GM19043 (cell line): ENCODE data around the gene MLLT1.

Source experiments
- ATAC-seq: cut with Tn5 transposase; IDR thresholded peaks from one replicate; pipeline ENCODE4 v1.9.1; 2021; ENCODE audit warnings: low read depth; ENCODE audit not compliant: unreplicated experiment

MLLT1 gene

DNA sequence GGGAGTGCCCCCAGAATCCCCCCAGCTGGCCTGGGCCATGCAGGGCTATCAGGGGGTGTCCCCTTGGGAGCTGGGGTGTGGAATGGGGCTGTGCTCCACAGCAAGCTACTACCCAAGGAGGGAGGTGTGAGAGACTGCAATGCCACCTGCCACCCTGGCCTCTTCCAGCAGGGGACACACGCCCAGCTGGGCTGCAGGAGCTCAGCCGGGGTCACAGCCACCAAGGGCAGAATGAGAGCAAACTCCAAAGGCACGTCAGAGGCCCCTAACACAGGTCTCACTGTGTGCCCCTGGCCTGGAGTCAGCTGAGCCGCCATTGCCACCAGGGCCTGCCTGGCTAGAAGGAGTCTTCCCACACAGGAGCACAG lies 55.5 kb downstream of the MLLT1 start:
- no peak for ATAC-seq

DNA sequence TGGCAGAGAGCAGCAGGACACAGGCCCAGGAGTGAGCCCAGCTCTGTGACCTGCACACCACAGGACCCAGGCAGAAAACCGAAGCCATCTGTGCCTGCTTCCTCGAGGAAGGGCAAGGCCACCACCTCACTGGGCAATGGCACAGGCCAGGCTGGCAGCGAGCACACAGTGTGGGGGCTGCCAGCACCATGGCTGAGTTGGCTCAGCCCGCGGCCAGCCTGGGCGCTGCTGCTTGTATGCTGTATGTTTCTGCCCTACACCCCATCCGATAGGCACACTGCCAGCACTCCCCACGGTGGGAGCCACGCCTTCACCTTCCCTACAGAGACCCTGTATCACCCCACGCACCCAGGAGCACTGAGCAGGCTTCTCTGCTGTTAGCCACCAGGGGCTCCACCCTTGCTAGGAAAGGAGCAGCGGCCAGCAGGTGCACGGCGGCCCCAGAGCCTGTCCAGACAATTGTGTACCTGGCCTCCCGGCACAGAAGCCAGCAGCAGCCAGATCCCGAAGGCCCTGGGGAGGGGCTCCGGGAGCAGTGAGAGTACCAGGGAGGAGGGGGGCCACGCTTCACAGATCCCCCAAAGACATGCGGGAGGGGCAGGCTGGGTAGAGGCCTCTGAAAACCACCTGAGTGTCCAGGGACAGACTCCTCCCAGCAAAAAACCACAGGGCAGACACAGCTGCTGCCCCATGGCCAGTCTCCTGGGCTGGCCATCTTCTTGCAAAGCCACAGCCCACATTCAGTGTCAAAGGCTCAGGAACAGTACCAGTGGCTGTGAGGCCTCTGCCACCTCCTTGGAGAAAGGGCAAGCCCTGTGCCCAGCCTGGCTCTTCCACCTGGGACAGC lies 56.1 kb downstream of the MLLT1 start:
- no peak for ATAC-seq

DNA sequence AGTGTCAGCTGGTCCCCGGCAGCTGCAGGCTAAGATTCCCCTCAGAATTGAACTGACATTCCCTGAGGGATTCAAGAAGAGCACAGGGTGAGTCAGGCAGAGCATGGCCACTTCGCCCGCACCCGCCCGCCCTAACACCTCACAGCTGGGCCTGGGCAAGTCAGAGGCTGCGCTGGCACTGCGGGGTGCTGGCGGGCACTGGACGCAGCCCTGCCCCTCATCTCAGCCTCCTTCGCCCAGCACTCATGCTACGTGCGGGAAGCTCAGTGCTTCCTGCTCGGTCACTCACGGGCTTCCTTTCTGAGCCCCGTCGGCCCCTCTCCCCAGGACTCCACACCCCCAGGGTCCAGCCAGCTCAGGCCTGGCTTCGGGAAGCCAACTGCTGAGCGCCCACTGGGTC lies 56.9 kb downstream of the MLLT1 start:
- no peak for ATAC-seq

DNA sequence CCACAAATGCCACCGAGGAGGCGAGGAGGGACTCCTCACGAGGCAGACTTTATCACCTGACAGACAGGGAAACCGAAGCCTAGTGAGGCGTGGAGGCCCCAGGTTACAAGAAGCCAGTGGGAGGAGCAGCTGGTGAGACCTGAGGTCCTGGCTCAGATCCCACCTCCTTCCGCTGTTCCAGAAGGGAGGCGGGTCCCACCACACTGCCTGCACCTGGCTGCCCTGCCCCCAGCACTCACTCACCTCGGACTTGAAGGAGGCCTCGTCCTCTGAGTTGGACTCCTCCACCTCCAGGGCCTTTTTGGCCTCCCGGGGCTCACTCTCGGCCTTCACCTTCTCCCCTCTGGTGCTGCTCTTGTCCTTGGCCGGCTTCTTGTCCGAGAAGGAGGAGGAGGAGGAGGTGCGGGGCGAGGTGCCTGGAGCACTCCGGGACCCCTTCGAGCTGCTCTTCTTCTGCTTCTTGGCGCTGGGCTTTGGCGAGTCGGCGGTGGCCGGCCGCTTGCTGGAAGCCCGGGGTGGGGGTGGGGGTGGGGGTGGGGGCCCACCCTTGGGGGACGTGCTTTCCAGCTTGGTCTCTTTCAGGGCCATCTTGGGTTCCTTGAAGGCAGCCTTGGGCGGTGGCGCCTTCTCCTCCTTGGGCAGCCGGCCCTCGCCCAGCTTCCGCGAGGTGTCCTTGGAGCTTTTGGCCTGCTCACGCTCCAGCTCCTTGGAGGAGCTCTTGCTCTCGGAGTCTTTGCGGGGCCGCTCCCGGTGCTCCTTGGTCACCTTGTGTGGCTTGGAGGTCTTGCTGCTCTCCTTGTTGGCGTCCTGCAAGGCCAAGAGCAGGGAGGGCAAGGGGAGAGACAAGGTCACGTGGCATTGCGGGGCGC lies 57.7 kb downstream of the MLLT1 start:
- no peak for ATAC-seq

DNA sequence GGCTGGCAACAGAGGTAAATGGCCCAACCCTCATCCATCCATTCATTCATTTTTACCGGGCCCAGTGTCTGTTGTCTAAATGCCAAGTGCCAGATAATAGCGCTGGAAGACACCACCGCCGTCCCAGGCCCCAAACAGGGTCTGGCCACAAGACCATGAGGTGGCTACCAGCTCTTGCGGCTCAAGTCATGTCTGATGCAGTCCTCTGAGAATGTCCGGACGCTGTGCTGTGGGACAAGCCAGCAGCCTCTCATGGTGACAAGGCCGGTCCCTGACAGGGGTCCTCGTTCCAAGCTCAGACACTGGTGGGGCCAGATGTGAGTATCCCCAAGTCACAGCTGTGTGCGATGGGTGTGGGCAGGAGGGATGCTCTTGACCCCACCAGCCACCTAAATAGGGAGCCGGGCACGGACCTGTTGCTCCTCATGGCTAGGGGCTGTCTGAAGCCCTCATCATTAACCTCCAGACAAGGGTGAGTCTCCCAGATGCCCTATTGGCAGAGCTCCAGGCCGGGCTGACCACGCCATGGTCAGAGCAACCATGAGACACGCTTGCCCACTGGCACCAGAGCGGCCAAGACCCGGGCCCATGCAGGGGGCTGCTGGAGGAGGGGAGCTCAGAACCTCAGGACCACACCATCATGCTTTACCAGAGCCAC lies 58.4 kb downstream of the MLLT1 start:
- no peak for ATAC-seq

DNA sequence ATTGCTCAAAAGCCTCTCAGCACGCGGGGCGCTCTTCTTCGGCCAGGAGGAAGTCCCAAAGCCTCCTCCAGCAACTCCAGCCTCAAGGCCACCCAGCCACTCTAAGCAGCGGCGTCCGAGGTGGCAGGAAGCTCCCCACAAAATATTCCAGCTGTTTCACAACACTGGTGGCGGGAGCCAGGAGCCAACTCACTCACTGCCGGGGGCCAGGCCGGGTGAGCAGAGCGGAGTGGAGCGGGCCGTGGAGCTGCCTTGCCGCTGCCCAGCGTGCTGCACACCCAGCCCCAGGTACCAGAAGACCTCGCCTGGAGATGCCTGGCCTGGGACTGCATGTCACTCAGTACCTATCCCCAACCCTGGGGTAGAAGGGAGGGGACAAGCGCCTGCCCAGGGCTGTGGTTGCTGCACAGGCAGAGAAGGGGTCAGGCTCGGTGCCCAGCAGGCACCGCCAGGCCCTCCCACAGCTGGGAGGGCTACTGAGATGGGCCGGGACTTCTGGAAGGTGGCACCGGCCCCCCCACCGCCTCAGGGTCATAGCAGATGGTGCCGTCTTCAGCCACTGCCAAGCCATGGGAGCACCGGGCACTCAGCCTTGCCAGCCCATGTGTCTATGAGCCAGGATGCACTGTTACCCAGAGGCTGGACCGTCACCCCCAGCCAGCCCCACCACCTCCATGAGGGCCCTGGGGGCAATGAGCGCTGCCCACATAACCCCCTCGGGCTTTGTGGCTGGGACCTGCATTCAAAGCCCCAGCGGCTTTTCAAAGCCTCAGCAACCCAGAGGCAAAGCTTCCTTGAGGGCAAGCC lies 59.2 kb downstream of the MLLT1 start:
- no peak for ATAC-seq

DNA sequence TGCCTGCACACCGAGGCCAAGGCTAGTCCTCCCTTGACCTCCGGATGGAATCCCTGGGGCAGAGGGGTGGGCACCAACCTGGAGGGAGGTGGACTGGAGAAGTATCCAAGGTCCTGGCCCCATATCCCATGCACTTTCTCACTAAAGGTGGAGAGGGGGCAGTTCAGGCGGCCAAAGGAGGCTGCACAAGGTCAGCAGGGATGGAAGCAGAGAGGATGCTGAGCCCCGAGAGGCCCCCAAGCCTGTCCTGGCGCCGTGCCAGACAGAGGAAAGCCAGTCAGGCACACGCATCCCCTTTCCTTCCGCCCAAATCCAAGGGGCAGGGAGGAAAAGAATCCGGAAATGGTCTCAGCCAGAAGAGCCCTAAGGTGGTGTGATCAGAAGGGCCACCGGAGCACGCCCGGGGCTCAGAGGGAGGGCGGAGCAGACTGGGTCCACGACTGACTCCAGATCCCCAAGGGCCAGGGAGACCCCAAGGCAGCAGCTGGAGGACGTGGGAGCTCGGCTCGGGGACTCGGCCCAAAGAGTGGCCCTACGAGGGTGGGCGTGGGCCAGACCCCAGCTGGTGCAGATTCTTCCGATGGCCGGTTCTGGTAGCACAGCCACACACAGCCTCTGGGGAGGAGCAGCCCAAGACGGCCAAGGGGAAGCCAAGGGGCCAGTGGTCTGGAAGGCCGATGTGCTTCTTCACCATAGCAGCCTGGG lies 60.0 kb downstream of the MLLT1 start:
- ATAC-seq, result no peak

DNA sequence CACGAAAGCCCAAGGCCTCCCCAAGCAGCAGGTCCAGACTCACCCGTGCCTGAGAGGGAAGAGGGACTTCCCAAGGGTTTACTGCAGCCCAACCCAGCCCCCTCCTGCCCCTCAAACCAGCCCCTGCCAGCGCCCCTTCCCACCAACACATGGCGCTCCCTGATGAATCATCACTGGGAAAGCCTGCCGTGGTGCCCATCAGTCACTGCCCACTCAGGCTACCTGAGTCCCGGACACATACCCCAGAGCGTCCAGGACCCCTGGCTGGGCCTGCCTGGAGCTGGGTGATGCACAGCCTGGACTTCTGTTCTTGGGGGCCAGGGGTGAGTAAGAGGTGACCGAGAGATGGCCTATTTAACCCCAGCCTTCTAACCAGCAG lies 60.6 kb downstream of the MLLT1 start:
- ATAC-seq, result no peak

DNA sequence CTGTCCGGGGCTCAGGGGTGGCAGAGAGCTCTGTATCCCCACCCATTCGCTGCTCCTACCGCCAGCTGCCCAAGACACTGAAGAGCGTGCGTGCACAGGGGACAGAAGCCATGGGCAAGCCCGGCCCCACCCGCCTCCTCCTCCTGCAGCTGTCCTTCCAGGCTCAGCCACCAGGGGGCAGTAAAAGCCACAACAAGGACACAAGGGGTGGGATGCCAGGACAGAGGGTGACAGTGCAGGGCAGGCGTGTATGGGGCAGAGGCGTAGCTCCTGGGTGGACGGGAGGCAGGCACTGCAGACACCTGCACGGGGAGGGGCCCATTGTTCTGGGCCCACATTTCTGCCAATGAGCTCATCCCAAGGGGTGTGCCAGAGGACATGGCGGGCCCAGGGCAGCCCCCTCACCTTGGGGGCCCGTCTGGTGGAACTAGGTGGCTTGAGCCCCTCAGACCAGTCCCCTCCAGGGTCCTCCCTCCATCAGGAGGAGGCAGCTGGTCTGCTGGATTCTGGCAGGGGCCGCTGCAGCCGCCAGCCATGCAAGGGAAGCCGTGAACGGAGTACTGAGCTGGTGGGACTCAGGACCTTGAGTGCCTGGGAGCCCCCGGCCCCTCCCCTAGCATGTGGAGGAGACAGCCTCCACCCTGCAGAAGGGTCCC lies 61.2 kb downstream of the MLLT1 start:
- ATAC-seq, result no peak

DNA sequence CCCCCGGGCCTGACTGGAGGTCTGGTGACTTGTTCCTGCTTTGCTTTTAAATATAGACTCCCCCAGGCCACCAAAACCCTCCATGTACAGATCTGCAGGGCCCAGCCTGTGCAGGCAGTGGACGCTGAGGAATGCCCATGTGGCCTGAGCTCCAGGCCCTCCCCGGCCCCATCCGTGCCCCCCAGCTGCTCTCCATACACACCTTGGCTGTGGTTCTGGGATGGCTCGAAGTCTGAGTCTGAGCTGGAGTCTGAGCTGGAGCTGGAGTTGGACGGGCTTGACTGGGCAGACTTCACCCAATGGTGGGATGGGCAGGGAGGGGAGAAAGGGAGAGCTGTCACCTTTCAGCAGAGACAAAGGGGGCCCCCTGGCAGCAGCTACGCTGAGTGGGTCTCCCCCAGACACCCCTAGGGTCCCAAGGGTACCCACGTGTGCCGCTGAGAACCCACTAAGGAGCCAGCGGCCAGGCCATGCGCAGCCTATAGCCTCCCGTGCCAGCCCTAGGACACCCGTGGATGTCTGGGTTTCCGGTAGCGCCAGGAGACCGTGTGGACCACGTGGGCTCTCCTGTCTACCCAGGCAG lies 61.9 kb downstream of the MLLT1 start:
- no peak for ATAC-seq

DNA sequence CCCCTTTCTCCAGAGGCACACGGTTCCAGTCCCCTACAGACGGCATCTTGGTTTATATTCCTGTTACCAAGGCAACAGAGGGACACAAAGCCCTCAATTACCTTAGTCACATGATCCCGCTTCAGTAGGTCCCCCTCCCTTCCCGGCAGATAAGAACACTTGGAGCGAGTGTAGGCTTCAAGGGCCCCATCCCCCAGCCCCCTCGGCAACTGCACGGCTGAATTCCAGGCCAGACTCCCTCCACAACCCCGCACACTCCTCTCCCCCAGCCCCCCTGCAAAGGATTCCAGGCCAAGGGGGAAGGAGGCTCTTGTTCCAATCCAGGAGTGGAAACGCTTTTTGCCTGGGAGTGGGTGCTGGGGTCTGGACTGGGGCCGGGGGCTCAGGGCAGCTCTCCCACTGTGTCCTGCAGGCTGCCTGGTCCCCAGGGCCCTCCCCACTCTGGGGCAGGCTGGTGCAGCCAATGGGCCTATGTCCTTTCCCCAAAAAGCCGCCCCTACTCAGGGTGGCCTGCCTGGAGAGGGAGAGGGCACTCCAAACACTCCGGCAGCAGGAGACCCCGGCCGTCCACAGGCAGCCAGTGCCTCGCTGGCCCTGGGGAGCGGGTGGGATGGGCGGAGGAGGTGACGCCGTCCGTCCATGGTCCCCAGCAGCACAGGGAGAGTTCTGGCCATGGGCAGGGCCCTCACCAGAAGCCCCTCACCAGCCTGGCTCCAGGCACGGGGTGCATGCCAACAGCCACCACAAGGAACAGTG lies 62.6 kb downstream of the MLLT1 start:
- no peak for ATAC-seq

DNA sequence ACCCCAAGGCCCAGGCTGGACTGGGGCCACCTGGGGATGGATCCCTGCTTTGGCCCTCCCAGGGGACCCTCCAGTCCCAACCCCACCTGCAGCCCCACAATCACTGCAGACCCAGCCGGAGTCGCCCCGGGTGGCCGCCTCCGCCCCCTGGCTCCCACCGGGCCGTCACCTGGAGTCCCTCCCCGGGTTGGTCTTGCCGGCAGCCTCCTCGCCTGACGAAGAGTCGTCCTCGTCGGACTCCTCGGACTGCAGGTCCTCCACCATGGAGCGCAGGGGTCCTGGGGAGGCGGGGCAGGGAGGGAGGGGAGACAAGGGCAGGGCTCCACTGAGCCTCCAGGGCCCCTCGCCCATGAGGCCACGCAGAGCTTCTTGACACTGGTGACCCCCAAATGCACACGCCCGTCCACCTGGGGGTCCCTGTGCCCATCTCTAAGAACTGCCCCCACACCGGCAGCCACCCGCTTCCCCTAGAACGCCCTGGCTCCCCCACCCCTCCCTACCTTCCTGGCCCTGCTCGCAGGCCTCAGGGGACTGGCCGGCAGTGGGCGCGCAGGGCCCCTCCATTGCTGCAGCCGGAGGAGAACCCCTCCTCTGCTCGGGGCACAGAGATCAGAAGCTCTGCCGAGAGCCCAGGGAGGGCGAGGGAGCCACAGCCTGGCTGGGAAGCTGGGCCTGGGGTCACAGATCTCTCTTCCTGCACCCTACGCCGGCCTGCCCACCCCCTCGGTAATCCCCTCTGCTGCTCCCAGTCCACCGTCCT lies 63.4 kb downstream of the MLLT1 start:
- ATAC-seq, result no peak

DNA sequence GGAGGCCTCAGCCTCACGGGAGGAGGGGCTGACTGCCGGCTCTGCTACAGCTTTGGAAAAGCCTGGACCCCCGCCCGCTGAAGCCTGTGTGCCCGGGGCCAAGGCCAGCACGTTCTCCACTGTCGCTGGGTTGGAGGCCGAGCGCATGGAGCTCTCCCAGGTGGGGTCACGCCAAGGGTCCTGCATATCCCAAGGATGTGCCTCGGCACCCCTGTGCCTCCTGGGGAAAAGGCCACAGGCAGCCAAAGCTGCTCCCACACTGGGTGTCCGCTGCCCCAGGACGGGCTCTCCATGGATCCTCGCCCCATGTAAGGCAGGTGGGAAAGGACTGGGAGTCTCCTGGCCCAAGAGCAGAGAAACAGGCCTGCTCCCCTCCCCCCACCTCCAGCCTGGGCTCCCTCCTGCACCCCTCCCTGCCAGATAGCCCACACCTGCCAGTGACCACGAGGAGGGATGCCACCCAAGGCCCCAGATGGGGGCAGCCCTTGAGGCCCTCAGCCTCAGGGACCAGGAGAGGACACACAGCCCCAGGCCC lies 64.0 kb downstream of the MLLT1 start:
- no peak for ATAC-seq

DNA sequence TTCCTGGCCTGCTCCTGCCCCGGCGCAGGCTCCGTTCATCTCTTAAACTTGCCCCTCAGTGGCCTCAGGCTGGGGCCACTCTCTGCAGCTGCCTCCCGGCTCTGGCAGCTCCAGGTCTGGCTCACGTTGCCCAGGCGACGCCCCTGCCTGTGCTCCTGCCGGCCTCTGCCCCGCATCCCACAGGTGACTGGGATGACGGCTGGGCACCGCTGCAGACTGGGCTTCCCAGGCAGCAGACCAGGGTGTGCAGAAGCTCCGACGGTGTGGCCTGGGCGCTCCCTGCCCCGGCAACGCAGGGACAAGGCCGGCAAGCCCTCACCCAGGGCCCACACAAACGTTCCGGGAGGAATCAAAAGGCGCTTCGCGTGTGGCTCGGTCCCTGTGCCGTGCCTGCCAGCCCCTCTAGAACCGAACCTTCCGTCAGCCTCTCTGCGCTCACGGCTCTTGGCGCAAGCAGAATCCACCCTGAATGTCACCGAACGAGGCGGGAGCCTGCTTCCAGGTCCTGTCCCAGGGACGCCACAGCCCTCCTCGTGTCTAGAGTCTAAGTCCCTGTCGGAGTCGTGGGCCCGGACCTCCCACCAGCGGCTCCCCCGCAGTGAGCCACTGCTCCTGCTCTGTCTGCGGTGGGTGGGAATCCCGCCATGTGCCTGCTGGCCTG lies 64.8 kb downstream of the MLLT1 start:
- ATAC-seq, result no peak

DNA sequence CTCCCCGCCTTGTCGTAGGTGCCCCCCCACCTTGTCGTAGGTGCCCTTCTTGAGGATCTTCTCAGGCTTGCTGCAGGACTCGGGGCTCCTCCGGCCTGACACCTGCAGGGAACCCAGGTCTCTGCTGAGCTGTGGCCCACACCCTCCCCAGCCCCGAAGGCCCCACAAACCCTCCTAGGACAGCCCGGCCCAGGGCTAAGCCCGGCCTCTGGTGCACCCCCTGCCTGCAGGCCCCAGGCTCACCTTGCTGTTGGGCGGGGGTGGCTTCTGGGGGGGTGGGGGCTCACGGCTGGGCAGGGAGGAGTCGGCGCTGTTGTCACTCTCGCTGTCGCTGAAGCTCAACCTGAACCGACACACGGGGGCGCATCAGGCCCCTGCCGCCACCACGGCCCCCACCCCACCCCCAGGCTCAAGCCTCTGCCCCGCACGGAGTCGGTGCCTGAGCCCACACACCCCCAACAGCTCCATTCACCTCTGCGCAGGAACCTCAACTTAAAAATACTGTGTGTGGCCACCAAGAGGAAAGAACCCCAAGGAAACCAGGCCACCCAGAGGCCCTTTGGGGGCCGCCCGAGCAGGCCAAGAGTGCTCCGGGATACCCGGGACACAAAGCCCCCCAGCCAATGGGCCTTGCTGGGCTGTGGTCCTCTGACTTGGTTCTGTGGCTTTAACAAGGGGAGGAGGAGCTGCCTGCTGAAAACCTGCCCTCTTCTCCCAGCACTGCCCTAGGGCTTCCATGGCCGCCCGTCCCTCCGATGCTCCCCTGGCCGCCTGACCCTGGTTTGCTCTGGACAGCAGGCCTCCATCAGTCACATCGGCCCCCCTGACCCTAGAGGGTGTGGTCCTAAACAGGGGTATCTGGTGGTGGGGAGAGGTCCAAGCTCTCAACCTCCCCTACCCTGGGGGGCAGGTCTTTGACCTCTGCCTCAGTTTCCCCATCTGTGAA lies 65.8 kb downstream of the MLLT1 start:
- no peak for ATAC-seq

DNA sequence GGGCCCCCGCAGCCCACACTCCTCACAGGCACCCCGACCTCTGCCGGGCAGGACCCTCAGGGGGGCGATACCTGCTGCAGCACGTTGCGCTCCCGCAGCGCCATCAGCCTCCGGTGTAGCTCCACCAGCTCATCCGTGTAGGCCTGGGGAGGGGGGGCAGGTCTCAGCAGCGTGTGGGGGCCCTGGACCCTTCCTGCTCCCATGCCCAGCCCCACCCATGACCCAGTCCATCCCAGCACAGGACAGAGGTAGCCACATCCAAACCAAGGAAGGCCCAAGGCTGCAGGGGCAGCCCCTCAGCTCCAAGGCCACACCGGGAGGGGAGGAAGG lies 66.5 kb downstream of the MLLT1 start:
- no peak for ATAC-seq
